ENCODE measurements around the gene NAT10. TPM values are rescaled to one million over a fixed set of nuclear protein-coding genes. Genes with fewer than 3 reads are reported as not detected.
A peak's percentile ranks its signal among the peaks of the same experiment; 100 is the strongest.

Gene NAT10
- total RNA-seq = 10 to 100 TPM; 55.0 to 84.0 (median 73.5) TPM
- total RNA-seq (2013) = 49.4 TPM
- 44.4 to 273 (median 72.4) reads per million in 29 experiments for total RNA-seq

GRCh38 chr11:34105079-34105956, at the start of gene NAT10:
Gene NAT10 (plus strand): TSS chr11:34105629. CDS start chr11:34108226, 2,597 bp downstream.
- CTCF ChIA-PET = interaction anchor here (0.6 to 1.5 kb wide), 9 partner anchors 33 to 252 kb away, joined by 3 to 9 read pairs (median 3); partner anchors contain the start of genes ABTB2 (in 1 of the 2) and CAPRIN1 (in 1 of the 2)
- H3K36me3 Mint-ChIP-seq = peaks cover 21% of the 10 kb centered on the region
- H3K9me3 Mint-ChIP-seq = no peaks in the 10 kb centered on the region

DNA sequence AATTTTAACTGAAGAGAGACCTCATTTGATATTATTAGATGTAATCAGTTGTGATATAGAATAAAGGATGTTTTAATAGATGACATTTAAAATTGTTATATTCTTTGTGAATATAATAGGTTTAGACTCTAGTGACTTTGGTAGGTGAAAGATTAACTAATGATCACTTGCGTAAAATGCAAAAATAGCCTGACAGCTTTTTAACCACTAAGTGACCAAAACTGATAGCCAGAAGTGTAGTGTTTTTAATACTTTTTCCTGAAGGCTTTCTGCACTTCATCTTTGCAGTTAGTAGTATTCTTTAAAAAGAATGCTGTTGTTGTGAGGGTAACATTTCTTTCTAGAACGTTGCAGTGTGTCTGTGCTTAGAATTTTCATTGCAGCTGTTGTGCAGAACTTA, 48.8 kb upstream of the NAT10 start:
- DNase-seq (no peak), ATAC-seq (replicated peaks in 1 of 4) (no peak)
- Mint-ChIP-seq H3K9me3 (no peaks in the 10 kb centered on the region), H3K4me3 (peak overlapping the region in 2 of 3 donors; percentile 28 to 61), H3K27ac (peak overlapping the region in 1 of 2 donors; percentile 16), H3K27me3 (no peaks in the 10 kb centered on the region), H3K4me1 (peaks cover 51 to 65% (median 65%) of the 10 kb centered on the region in 3 donors), H3K36me3 (peaks cover 11% of the 10 kb centered on the region)
- CTCF ChIA-PET = interaction anchor here in 1 of 2 donors (2.0 kb wide), 1 partner anchor 60 kb away, joined by 5 read pairs; no protein-coding TSS in a partner anchor
- Histone ChIP-seq H3K27me3 (replicated peaks in 1 of 2; ENCODE audit: control insufficient read depth in 2 of 2, extremely low read depth in 1 of 2, insufficient read depth in 2 of 2, low read length in 1 of 2) (no peaks in the 10 kb centered on the region), H3K27ac (ENCODE audit: low read length) (no peak overlapping the region), H3K4me3 (ENCODE audit: control insufficient read depth in 1 of 2, extremely low read depth in 1 of 2, low read length in 1 of 2) (no peak overlapping the region), H3K36me3 (ENCODE audit: control insufficient read depth in 2 of 2, extremely low read depth in 1 of 2, insufficient read depth in 1 of 2, low read length in 1 of 2) (peaks cover 5 to 18% of the 10 kb centered on the region in 2 donors), H3K9me3 (no peaks in the 10 kb centered on the region), H3K4me1 (ENCODE audit: control insufficient read depth in 1 of 2, extremely low read depth in 1 of 2, insufficient read depth in 2 of 2, low read length in 2 of 2) (peaks cover 27 to 30% of the 10 kb centered on the region in 2 experiments)
- no CpG with 5 or more reads among the region's 2 CpGs for WGBS (ENCODE audit: insufficient coverage)
- POLR2A ChIA-PET = no interaction called here

More at GRCh38 chr11:34105079-34105956, at the start of gene NAT10:
- H3K27ac ChIP-seq (ENCODE audit: low read length) = peak within 1 kb of the TSS; percentile 98
- WGBS (ENCODE audit: insufficient coverage) = under 1% methylated on average over 51 of the region's 55 CpGs
- DNase-seq = peak; percentile 89 to 100 (median 96)
- no peaks in the 10 kb centered on the region for H3K9me3 ChIP-seq
- peak within 1 kb of the TSS; percentile 94 to 96 (median 95) for H3K4me3 Mint-ChIP-seq
- peak within 1 kb of the TSS; percentile 82 to 94 for H3K4me3 ChIP-seq (ENCODE audit: control insufficient read depth in 1 of 2, extremely low read depth in 1 of 2, low read length in 1 of 2)
- peak; percentile 91 to 94 (median 92) for ATAC-seq (replicated peaks in 1 of 4)
- peak within 1 kb of the TSS; percentile 99 for H3K27ac Mint-ChIP-seq
- H3K4me1 Mint-ChIP-seq = peaks cover 58 to 62% (median 62%) of the 10 kb centered on the region in 3 donors
- no peaks in the 10 kb centered on the region for H3K27me3 ChIP-seq (replicated peaks in 1 of 2; ENCODE audit: control insufficient read depth in 2 of 2, extremely low read depth in 1 of 2, insufficient read depth in 2 of 2, low read length in 1 of 2)
- H3K27me3 Mint-ChIP-seq = no peaks in the 10 kb centered on the region
- POLR2A ChIA-PET = interaction anchor here (0.6 to 1.1 kb wide), 7 partner anchors 15 to 1062 kb away, joined by 3 to 5 read pairs (median 4); no protein-coding TSS in a partner anchor
- peaks cover 22 to 27% of the 10 kb centered on the region in 2 experiments for H3K4me1 ChIP-seq (ENCODE audit: control insufficient read depth in 1 of 2, extremely low read depth in 1 of 2, insufficient read depth in 2 of 2, low read length in 2 of 2)
- peaks cover 5 to 31% of the 10 kb centered on the region in 2 donors for H3K36me3 ChIP-seq (ENCODE audit: control insufficient read depth in 2 of 2, extremely low read depth in 1 of 2, insufficient read depth in 1 of 2, low read length in 1 of 2)

DNA sequence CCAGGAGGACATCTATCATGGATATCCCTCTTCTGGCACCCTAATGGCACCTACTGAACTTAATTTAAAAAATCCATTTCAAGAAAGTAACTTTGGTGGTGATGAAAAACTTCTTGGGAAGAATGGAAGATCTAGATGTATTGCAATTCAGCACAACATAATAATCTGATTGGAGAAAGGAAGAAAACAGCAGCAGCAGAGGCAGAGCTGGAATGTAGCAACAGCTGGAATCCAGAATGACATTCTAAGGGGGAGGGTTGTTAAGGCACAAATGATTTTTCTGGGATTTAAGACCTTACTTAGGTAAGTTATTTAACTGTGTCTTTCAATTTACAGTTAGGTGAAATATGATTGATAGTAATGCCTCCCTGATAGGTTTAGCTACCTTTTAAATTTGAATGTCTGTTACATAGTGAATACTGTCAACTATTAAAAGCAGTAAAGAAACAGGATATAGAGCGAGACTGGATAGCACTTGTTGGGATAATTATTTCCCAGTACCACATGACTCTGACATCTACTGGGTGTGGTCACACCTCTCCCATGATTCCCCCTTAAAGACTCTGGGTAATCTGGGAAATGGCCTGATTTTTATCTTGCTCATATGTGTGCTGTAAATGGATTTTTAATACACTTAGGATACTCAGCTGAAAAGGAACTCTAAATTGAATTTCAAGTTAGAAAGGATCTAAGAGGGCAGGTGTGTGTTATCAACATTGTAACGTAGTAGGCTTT, 42.2 kb upstream of the NAT10 start:
- Histone ChIP-seq H3K36me3 (ENCODE audit: control insufficient read depth in 2 of 2, extremely low read depth in 1 of 2, insufficient read depth in 1 of 2, low read length in 1 of 2) (peaks cover 7 to 22% of the 10 kb centered on the region in 2 donors), H3K27ac (ENCODE audit: low read length) (no peak overlapping the region), H3K27me3 (replicated peaks in 1 of 2; ENCODE audit: control insufficient read depth in 2 of 2, extremely low read depth in 1 of 2, insufficient read depth in 2 of 2, low read length in 1 of 2) (no peaks in the 10 kb centered on the region), H3K4me1 (ENCODE audit: control insufficient read depth in 1 of 2, extremely low read depth in 1 of 2, insufficient read depth in 2 of 2, low read length in 2 of 2) (peaks cover 7 to 29% of the 10 kb centered on the region in 2 experiments), H3K4me3 (ENCODE audit: control insufficient read depth in 1 of 2, extremely low read depth in 1 of 2, low read length in 1 of 2) (no peak overlapping the region), H3K9me3 (no peaks in the 10 kb centered on the region)
- DNase-seq (no peak), ATAC-seq (replicated peaks in 1 of 4) (no peak)
- WGBS (ENCODE audit: insufficient coverage) = no CpG with 5 or more reads among the region's 2 CpGs
- no peaks in the 10 kb centered on the region for H3K9me3 Mint-ChIP-seq
- no peaks in the 10 kb centered on the region for H3K27me3 Mint-ChIP-seq
- POLR2A ChIA-PET = interaction anchor here (0.5 to 1.0 kb wide), 2 partner anchors 9 to 11 kb away, joined by 3 to 5 read pairs; no protein-coding TSS in a partner anchor
- H3K4me3 Mint-ChIP-seq = peak overlapping the region in 1 of 3 donors; percentile 4
- peaks cover 72 to 77% (median 73%) of the 10 kb centered on the region in 3 donors for H3K4me1 Mint-ChIP-seq
- H3K27ac Mint-ChIP-seq = no peak overlapping the region
- peaks cover 28% of the 10 kb centered on the region for H3K36me3 Mint-ChIP-seq
- CTCF ChIA-PET = interaction anchor here in 1 of 2 donors (0.5 kb wide), 1 partner anchor 67 kb away, joined by 7 read pairs; no protein-coding TSS in a partner anchor

- Mint-ChIP-seq H3K4me3 (no peak overlapping the region), H3K27ac (no peak overlapping the region), H3K27me3 (no peaks in the 10 kb centered on the region), H3K9me3 (no peaks in the 10 kb centered on the region), H3K4me1 (peaks cover 65 to 71% (median 68%) of the 10 kb centered on the region in 3 donors), H3K36me3 (peaks cover 25% of the 10 kb centered on the region)
- Histone ChIP-seq H3K36me3 (ENCODE audit: control insufficient read depth in 2 of 2, extremely low read depth in 1 of 2, insufficient read depth in 1 of 2, low read length in 1 of 2) (peaks cover 7 to 22% of the 10 kb centered on the region in 2 donors), H3K27me3 (replicated peaks in 1 of 2; ENCODE audit: control insufficient read depth in 2 of 2, extremely low read depth in 1 of 2, insufficient read depth in 2 of 2, low read length in 1 of 2) (no peaks in the 10 kb centered on the region), H3K9me3 (no peaks in the 10 kb centered on the region), H3K27ac (ENCODE audit: low read length) (no peak overlapping the region), H3K4me1 (ENCODE audit: control insufficient read depth in 1 of 2, extremely low read depth in 1 of 2, insufficient read depth in 2 of 2, low read length in 2 of 2) (peaks cover 7 to 29% of the 10 kb centered on the region in 2 experiments), H3K4me3 (ENCODE audit: control insufficient read depth in 1 of 2, extremely low read depth in 1 of 2, low read length in 1 of 2) (no peak overlapping the region)
- ChIA-PET POLR2A (interaction anchor here (0.6 to 1.0 kb wide), 4 partner anchors 10 to 1997 kb away, joined by 3 to 5 read pairs (median 4); no protein-coding TSS in a partner anchor), CTCF (no interaction called here)
- DNase-seq (no peak), ATAC-seq (replicated peaks in 1 of 4) (no peak)
- no CpG with 5 or more reads among the region's 2 CpGs for WGBS (ENCODE audit: insufficient coverage)
Observed at GRCh38 chr11:34064291-34064690, 41.1 kb upstream of the NAT10 start.

- no peaks in the 10 kb centered on the region for H3K9me3 ChIP-seq
- H3K27ac ChIP-seq (ENCODE audit: low read length) = no peak overlapping the region
- ATAC-seq (replicated peaks in 1 of 4) (peak in 2 of 4 experiments; percentile 45 to 46), DNase-seq (peak in 13 of 35 experiments; percentile 0 to 33 (median 6))
- peaks cover 7 to 22% of the 10 kb centered on the region in 2 donors for H3K36me3 ChIP-seq (ENCODE audit: control insufficient read depth in 2 of 2, extremely low read depth in 1 of 2, insufficient read depth in 1 of 2, low read length in 1 of 2)
- H3K36me3 Mint-ChIP-seq = peaks cover 21% of the 10 kb centered on the region
- peaks cover 67 to 73% (median 70%) of the 10 kb centered on the region in 3 donors for H3K4me1 Mint-ChIP-seq
- no peaks in the 10 kb centered on the region for H3K27me3 Mint-ChIP-seq
- H3K4me3 ChIP-seq (ENCODE audit: control insufficient read depth in 1 of 2, extremely low read depth in 1 of 2, low read length in 1 of 2) = no peak overlapping the region
- ChIA-PET CTCF (interaction anchor here in 1 of 2 donors (1.2 kb wide), 1 partner anchor 69 kb away, joined by 3 read pairs; no protein-coding TSS in a partner anchor), POLR2A (no interaction called here)
- H3K9me3 Mint-ChIP-seq = no peaks in the 10 kb centered on the region
- H3K4me1 ChIP-seq (ENCODE audit: control insufficient read depth in 1 of 2, extremely low read depth in 1 of 2, insufficient read depth in 2 of 2, low read length in 2 of 2) = peaks cover 2 to 29% of the 10 kb centered on the region in 2 experiments
- H3K4me3 Mint-ChIP-seq = peak overlapping the region in 1 of 3 donors; percentile 16
- no CpG with 5 or more reads among the region's 6 CpGs for WGBS (ENCODE audit: insufficient coverage)
- no peaks in the 10 kb centered on the region for H3K27me3 ChIP-seq (replicated peaks in 1 of 2; ENCODE audit: control insufficient read depth in 2 of 2, extremely low read depth in 1 of 2, insufficient read depth in 2 of 2, low read length in 1 of 2)
- peak overlapping the region; percentile 44 to 49 for H3K27ac Mint-ChIP-seq
Observed at GRCh38 chr11:34065505-34066203, 39.8 kb upstream of the NAT10 start.
